ENCODE data around the gene MUC2. TPM values are rescaled to one million over a fixed set of nuclear protein-coding genes. Genes with fewer than 3 reads are reported as not detected.

MUC2 gene
- total and polyA plus RNA-seq, 2 donors (not counting 1 experiment from before 2014, with no cell fraction given), result not detected

DNA sequence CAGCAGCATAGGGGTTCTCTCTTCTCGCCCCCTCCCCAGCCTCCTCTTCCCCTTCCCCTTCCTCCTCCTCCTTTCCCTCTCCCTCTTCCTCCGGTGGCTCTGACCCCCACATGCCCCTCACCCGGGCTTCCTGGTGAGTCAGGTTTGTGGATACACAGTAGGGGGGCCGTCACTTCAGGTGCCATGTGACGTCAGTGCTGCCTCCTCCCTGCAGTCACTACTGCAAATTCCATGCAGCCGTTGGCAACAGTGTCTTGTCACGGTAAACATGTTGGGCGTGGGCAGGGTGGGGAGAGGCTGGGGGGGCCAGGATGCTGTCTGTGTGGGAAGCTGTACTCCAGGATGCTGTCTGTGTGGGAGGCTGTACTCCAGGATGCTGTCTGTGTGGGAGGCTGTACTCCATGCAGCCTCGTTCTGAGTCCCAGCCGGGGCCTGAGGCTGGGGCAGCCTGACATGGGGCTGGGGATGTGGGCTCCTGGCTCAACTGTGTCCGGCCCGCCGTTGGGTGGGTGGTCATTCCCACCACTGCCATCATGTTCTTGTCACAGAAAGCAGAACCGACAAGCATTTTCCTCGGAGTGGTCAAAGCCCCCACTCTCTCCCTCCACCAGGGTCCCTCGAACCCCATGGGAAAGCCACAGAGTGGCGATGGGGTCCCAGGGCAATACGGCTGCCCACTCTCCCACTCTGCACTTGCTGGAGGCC lies 2.4 kb upstream of the MUC2 start:
- CTCF ChIA-PET, result no interaction called here
- DNase-seq (no peak), ATAC-seq (ENCODE audit: low read depth) (no peak)
- Histone ChIP-seq H3K9me3 (ENCODE audit: control extremely low read depth in 1 of 3, control insufficient read depth in 2 of 3, insufficient read depth in 1 of 3, low read length in 2 of 3) (no peaks in the 10 kb centered on the region), H3K9ac (ENCODE audit: low read length) (no peak overlapping the region), H4K20me1 (ENCODE audit: control insufficient read depth, insufficient read depth, low read length, poor library complexity, severe bottlenecking) (no peaks in the 10 kb centered on the region), H3K36me3 (replicated peaks in 1 of 2; ENCODE audit: control extremely low read depth in 1 of 2, control insufficient read depth in 1 of 2, extremely low read depth in 1 of 2, insufficient read depth in 2 of 2, low read length in 1 of 2) (no peaks in the 10 kb centered on the region), H3K4me3 (ENCODE audit: control extremely low read depth in 1 of 5, extremely low read depth in 1 of 5, insufficient read depth in 1 of 5, low read depth in 2 of 5, low read length in 4 of 5) (no peak overlapping the region), H3K27me3 (replicated peaks in 1 of 4; ENCODE audit: control extremely low read depth in 1 of 4, control insufficient read depth in 3 of 4, insufficient read depth in 4 of 4, low read length in 3 of 4) (peaks cover 0 to 2% (median under 1%) of the 10 kb centered on the region in 4 experiments), H3K79me2 (ENCODE audit: control insufficient read depth, insufficient read depth, low read length) (no peaks in the 10 kb centered on the region), H3K4me2 (replicated peaks; ENCODE audit: low read depth, low read length, poor library complexity, severe bottlenecking) (no peak overlapping the region), H2AFZ (ENCODE audit: insufficient read depth, low read depth, low read length, poor library complexity, severe bottlenecking) (no peak overlapping the region), H3K27ac (ENCODE audit: low read length in 2 of 2) (no peak overlapping the region), H3K4me1 (ENCODE audit: control insufficient read depth in 2 of 2, insufficient read depth in 2 of 2, low read length in 2 of 2) (no peaks in the 10 kb centered on the region)
- Mint-ChIP-seq H3K27me3 (peaks cover 9% of the 10 kb centered on the region), H3K9me3 (ENCODE audit: insufficient read depth) (no peaks in the 10 kb centered on the region), H3K4me3 (no peak overlapping the region), H3K27ac (no peak overlapping the region), H3K4me1 (no peaks in the 10 kb centered on the region)
- TF ChIP-seq, protein P1, sequence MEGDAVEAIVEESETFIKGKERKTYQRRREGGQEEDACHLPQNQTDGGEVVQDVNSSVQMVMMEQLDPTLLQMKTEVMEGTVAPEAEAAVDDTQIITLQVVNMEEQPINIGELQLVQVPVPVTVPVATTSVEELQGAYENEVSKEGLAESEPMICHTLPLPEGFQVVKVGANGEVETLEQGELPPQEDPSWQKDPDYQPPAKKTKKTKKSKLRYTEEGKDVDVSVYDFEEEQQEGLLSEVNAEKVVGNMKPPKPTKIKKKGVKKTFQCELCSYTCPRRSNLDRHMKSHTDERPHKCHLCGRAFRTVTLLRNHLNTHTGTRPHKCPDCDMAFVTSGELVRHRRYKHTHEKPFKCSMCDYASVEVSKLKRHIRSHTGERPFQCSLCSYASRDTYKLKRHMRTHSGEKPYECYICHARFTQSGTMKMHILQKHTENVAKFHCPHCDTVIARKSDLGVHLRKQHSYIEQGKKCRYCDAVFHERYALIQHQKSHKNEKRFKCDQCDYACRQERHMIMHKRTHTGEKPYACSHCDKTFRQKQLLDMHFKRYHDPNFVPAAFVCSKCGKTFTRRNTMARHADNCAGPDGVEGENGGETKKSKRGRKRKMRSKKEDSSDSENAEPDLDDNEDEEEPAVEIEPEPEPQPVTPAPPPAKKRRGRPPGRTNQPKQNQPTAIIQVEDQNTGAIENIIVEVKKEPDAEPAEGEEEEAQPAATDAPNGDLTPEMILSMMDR (IDR thresholded peaks at IDR 0.05), result no peak
- TF ChIP-seq EZH2 (IDR thresholded peaks at IDR 0.05; ENCODE audit: borderline replicate concordance, insufficient read depth, low read depth, low read length, poor library complexity, severe bottlenecking), result no peak
- intact Hi-C loops (cut with micrococcal nuclease), result no loop called here
- 88% methylated on average over 15 of the region's 18 CpGs for WGBS (ENCODE audit: insufficient coverage)
- POLR2A ChIA-PET, result no interaction called here

DNA sequence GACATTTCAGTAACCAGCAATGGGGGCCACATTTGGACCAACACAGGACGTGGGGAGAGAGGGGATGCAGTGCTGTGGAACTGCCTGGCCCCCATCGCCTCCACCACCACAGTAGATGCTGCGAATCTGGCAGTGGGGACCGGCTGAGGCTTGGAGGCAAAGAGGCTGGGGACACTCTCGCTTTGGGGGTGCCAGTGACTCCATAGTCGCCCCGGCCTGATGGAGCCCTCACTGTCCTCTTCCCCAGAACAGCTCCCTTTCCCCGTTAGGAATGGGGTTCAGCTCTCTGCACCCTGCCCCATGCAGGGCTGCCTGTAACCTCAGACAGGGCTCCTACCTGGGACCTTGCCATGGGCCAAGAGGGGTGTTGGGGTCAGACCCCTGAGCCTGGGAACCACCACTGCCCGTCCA lies 1.8 kb upstream of the MUC2 start:
- Mint-ChIP-seq H3K4me3 (no peak overlapping the region), H3K27ac (no peak overlapping the region), H3K27me3 (peaks cover 9% of the 10 kb centered on the region), H3K4me1 (no peaks in the 10 kb centered on the region), H3K9me3 (ENCODE audit: insufficient read depth) (no peaks in the 10 kb centered on the region)
- WGBS (ENCODE audit: insufficient coverage), result 76% methylated on average over 9 of the region's 9 CpGs
- Histone ChIP-seq H3K79me2 (ENCODE audit: control insufficient read depth, insufficient read depth, low read length) (no peaks in the 10 kb centered on the region), H3K9me3 (ENCODE audit: control extremely low read depth in 1 of 3, control insufficient read depth in 2 of 3, insufficient read depth in 1 of 3, low read length in 2 of 3) (no peaks in the 10 kb centered on the region), H3K4me1 (ENCODE audit: control insufficient read depth in 2 of 2, insufficient read depth in 2 of 2, low read length in 2 of 2) (no peaks in the 10 kb centered on the region), H3K4me2 (replicated peaks; ENCODE audit: low read depth, low read length, poor library complexity, severe bottlenecking) (no peak overlapping the region), H2AFZ (ENCODE audit: insufficient read depth, low read depth, low read length, poor library complexity, severe bottlenecking) (no peak overlapping the region), H3K36me3 (replicated peaks in 1 of 2; ENCODE audit: control extremely low read depth in 1 of 2, control insufficient read depth in 1 of 2, extremely low read depth in 1 of 2, insufficient read depth in 2 of 2, low read length in 1 of 2) (no peaks in the 10 kb centered on the region), H3K4me3 (ENCODE audit: control extremely low read depth in 1 of 5, extremely low read depth in 1 of 5, insufficient read depth in 1 of 5, low read depth in 2 of 5, low read length in 4 of 5) (no peak overlapping the region), H4K20me1 (ENCODE audit: control insufficient read depth, insufficient read depth, low read length, poor library complexity, severe bottlenecking) (no peaks in the 10 kb centered on the region), H3K9ac (ENCODE audit: low read length) (no peak overlapping the region), H3K27ac (ENCODE audit: low read length in 2 of 2) (no peak overlapping the region), H3K27me3 (replicated peaks in 1 of 4; ENCODE audit: control extremely low read depth in 1 of 4, control insufficient read depth in 3 of 4, insufficient read depth in 4 of 4, low read length in 3 of 4) (peaks cover 0 to 2% (median under 1%) of the 10 kb centered on the region in 4 experiments)
- no peak for ATAC-seq (ENCODE audit: low read depth)
- DNase-seq, result no peak
- ChIA-PET CTCF (no interaction called here), POLR2A (no interaction called here)
- no peak for TF ChIP-seq EZH2 (IDR thresholded peaks at IDR 0.05; ENCODE audit: borderline replicate concordance, insufficient read depth, low read depth, low read length, poor library complexity, severe bottlenecking)
- TF ChIP-seq, protein P1 (IDR thresholded peaks at IDR 0.05), result no peak
- intact Hi-C loops (cut with micrococcal nuclease), result no loop called here
